Measurements from ENCODE around the gene ETS1. TPM values are rescaled to one million over a fixed set of nuclear protein-coding genes. Genes with fewer than 3 reads are reported as not detected.
A peak's percentile ranks its signal among the peaks of the same experiment; 100 is the strongest.

The ETS1 gene
- total RNA-seq, 2 donors from 2014 or later = 19.3 to 37.6 TPM

DNA sequence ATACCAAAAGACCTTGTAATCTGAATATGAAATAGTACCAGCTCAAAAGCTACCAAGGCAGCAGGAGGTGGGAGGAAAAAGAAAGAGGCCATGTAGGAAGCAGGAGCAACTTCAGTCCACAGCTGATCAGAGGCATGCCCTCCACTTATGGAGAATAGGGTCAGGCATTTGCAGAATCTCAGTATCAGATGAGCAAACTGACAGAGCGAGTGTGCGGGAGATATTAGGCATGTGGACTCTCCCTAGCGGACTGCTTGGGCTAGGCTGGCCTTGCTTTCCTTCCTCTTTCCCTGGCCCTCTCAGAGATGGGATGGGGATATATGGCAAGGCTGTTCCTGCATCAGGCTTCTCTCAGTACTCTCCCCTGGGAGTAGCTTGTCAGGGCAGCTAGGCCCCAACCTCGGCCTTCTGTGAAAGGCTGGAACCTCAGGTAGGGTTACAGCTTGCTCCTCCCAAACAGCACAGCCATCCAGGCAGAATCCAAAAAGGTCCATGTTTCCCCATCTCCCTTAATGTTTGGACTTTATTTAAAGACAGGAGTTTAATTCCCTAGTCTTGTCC lies 37.0 kb downstream of the ETS1 start:
- H3K9me3 ChIP-seq = no peaks in the 10 kb centered on the region
- intact Hi-C loops (cut with DNase I) = no loop called here
- no peak for DNase-seq
- H3K4me1 ChIP-seq = no peaks in the 10 kb centered on the region
- H3K27me3 ChIP-seq = no peaks in the 10 kb centered on the region
- no peaks in the 10 kb centered on the region for H3K36me3 ChIP-seq
- H3K4me3 ChIP-seq = no peak overlapping the region
- no peak overlapping the region for H3K9ac ChIP-seq (ENCODE audit: low read depth in 2 of 2, low read length in 2 of 2)
- no peak overlapping the region for H3K27ac ChIP-seq
- TF ChIP-seq, protein P1, sequence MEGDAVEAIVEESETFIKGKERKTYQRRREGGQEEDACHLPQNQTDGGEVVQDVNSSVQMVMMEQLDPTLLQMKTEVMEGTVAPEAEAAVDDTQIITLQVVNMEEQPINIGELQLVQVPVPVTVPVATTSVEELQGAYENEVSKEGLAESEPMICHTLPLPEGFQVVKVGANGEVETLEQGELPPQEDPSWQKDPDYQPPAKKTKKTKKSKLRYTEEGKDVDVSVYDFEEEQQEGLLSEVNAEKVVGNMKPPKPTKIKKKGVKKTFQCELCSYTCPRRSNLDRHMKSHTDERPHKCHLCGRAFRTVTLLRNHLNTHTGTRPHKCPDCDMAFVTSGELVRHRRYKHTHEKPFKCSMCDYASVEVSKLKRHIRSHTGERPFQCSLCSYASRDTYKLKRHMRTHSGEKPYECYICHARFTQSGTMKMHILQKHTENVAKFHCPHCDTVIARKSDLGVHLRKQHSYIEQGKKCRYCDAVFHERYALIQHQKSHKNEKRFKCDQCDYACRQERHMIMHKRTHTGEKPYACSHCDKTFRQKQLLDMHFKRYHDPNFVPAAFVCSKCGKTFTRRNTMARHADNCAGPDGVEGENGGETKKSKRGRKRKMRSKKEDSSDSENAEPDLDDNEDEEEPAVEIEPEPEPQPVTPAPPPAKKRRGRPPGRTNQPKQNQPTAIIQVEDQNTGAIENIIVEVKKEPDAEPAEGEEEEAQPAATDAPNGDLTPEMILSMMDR (IDR thresholded peaks at IDR 0.05) = no peak

GRCh38 chr11:128549256-128549944 lies 38.0 kb downstream of the ETS1 start:
- H3K9me3 ChIP-seq = no peaks in the 10 kb centered on the region
- intact Hi-C loops (cut with DNase I) = no loop called here
- no peaks in the 10 kb centered on the region for H3K27me3 ChIP-seq
- TF ChIP-seq, protein P1 (IDR thresholded peaks at IDR 0.05) = no peak
- peak overlapping the region; percentile 24 to 72 for H3K9ac ChIP-seq (ENCODE audit: low read depth in 2 of 2, low read length in 2 of 2)
- peak overlapping the region; percentile 22 for H3K4me3 ChIP-seq
- H3K4me1 ChIP-seq = no peaks in the 10 kb centered on the region
- H3K36me3 ChIP-seq = no peaks in the 10 kb centered on the region
- DNase-seq = no peak
- H3K27ac ChIP-seq = peak overlapping the region; percentile 58

- peak overlapping the region; percentile 22 for H3K4me3 ChIP-seq
- H3K4me1 ChIP-seq = no peaks in the 10 kb centered on the region
- peak overlapping the region; percentile 24 to 72 for H3K9ac ChIP-seq (ENCODE audit: low read depth in 2 of 2, low read length in 2 of 2)
- H3K27ac ChIP-seq = peak overlapping the region; percentile 58
- intact Hi-C loops (cut with DNase I) = no loop called here
- TF ChIP-seq, protein P1 (IDR thresholded peaks at IDR 0.05) = no peak
- H3K9me3 ChIP-seq = no peaks in the 10 kb centered on the region
- peak; percentile 62 for DNase-seq
- no peaks in the 10 kb centered on the region for H3K36me3 ChIP-seq
- no peaks in the 10 kb centered on the region for H3K27me3 ChIP-seq
These were observed 38.6 kb downstream of the ETS1 start for GRCh38 chr11:128548649-128549255.

- TF ChIP-seq, protein P1 (IDR thresholded peaks at IDR 0.05) = no peak
- Histone ChIP-seq H3K4me3 (peak overlapping the region; percentile 22), H3K27ac (peak overlapping the region; percentile 58), H3K9ac (ENCODE audit: low read depth in 2 of 2, low read length in 2 of 2) (peak overlapping the region; percentile 13 to 72), H3K9me3 (no peaks in the 10 kb centered on the region), H3K27me3 (no peaks in the 10 kb centered on the region), H3K36me3 (no peaks in the 10 kb centered on the region), H3K4me1 (no peaks in the 10 kb centered on the region)
- no peak for DNase-seq
- intact Hi-C loops (cut with DNase I) = no loop called here
These were observed 39.3 kb downstream of the ETS1 start for GRCh38 chr11:128547946-128548648.

DNA sequence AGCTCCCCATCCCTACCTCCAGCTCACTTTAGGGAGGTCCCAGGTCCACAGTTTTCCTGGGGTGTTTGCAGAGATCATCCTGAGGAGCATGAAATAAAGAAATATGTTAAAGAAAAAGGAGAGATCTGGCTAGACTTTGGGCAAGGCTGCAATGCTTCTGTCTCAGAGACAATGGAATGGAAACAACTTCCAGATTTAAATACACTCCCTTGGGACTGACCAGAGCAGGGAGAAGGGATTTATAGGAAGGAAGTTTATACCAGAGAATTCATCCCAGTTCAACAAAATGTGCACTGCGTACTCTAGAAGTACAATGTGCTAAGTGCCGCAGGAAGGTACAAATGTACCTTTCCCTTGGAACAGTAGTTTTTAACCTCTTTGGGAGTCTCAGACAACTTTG lies 40.4 kb downstream of the ETS1 start:
- DNase-seq = no peak
- intact Hi-C loops (cut with DNase I) = no loop called here
- no peaks in the 10 kb centered on the region for H3K27me3 ChIP-seq
- no peaks in the 10 kb centered on the region for H3K4me1 ChIP-seq
- no peak overlapping the region for H3K9ac ChIP-seq (ENCODE audit: low read depth in 2 of 2, low read length in 2 of 2)
- H3K27ac ChIP-seq = no peak overlapping the region
- TF ChIP-seq, protein P1 (IDR thresholded peaks at IDR 0.05) = no peak
- H3K9me3 ChIP-seq = no peaks in the 10 kb centered on the region
- H3K36me3 ChIP-seq = no peaks in the 10 kb centered on the region
- no peak overlapping the region for H3K4me3 ChIP-seq

All from colonic mucosa (tissue), 4 donors.